ENCODE results near the gene CHRDL2. TPM values are rescaled to one million over a fixed set of nuclear protein-coding genes. Genes with fewer than 3 reads are reported as not detected.

The CHRDL2 gene
- total RNA-seq, 1 experiment from 2014 or later, result not detected

DNA sequence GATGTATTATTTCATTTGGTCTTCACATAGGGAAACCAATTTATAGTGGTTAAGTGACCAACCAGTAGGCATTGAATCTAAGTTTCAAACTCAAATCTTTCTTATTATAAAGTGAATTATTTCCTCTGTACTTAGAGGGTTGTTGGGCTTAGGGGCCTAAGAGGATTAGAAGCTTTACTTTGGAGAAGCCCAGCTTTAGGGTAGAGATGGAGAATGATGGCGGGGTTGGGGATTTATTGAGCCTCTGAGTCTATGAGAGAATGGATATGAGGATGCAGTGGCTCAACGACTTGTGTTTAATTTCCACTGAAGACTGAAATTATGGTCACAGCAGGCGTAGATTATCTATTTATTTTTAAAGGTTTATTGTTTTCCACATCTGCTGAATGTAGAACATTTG is 55.5 kb downstream of the CHRDL2 start:
- no TSS peak for BruUV-seq (replicated peaks)
- CTCF ChIA-PET, result interaction anchor here (1.3 kb wide), 1 partner anchor 64 kb away, joined by 3 read pairs; no protein-coding TSS in a partner anchor
- POLR2A ChIA-PET, result no interaction called here

DNA sequence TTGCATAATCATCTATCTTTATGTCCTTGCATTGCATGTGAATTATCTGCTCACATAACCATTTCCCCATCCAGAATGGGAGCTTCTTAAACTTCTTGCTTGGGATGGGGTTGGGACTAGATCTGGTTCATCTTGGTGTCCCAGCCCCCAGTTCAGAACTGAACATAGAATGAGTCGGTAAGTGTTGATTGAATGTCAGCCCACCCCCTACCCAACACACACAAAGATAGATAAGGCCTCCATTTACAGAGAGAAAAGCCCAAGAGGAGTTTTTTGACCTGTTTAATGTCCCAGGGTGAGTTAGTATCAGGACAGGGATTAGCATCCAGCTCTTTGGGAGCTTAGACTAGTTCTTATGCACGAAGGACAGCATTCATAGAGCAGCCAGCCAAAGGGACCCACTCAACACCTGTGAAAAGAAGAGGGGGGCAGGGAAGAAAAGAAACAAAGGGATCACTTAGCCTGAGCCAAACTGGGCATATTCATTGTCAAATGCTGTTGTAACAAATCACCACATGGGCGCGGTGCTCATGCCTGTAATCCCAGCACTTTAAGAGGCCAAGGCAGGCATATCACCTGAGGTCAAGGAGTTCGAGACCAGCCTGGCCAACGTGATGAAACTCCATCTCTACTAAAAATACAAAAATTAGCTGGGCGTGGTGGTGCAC is 57.4 kb downstream of the CHRDL2 start:
- no TSS peak for BruUV-seq (replicated peaks)
- CTCF ChIA-PET, result no interaction called here
- TF ChIP-seq EZH2phosphoT487 (IDR thresholded peaks at IDR 0.05; ENCODE audit: borderline replicate concordance) (no peak), YY1 (IDR thresholded peaks at IDR 0.05; ENCODE audit: extremely low read depth, insufficient replicate concordance, low read depth, low read length) (no peak), SRF (IDR thresholded peaks at IDR 0.05; ENCODE audit: low read depth) (no peak), SP1 (IDR thresholded peaks at IDR 0.05; ENCODE audit: low read depth) (no peak), SIN3A (IDR thresholded peaks at IDR 0.05; ENCODE audit: low read depth) (no peak), EGR1 (IDR thresholded peaks at IDR 0.05; ENCODE audit: low read depth) (no peak)
- TF ChIP-seq, protein P1, sequence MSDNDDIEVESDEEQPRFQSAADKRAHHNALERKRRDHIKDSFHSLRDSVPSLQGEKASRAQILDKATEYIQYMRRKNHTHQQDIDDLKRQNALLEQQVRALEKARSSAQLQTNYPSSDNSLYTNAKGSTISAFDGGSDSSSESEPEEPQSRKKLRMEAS (IDR thresholded peaks at IDR 0.05), result no peak
- TF ChIP-seq, protein P2, sequence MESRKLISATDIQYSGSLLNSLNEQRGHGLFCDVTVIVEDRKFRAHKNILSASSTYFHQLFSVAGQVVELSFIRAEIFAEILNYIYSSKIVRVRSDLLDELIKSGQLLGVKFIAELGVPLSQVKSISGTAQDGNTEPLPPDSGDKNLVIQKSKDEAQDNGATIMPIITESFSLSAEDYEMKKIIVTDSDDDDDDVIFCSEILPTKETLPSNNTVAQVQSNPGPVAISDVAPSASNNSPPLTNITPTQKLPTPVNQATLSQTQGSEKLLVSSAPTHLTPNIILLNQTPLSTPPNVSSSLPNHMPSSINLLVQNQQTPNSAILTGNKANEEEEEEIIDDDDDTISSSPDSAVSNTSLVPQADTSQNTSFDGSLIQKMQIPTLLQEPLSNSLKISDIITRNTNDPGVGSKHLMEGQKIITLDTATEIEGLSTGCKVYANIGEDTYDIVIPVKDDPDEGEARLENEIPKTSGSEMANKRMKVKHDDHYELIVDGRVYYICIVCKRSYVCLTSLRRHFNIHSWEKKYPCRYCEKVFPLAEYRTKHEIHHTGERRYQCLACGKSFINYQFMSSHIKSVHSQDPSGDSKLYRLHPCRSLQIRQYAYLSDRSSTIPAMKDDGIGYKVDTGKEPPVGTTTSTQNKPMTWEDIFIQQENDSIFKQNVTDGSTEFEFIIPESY (IDR thresholded peaks at IDR 0.05; ENCODE audit: extremely low read depth, insufficient replicate concordance, low read length), result no peak

More for the DNA sequence above, 55.5 kb downstream of the CHRDL2 start:
- H3K27ac ChIP-seq (ENCODE audit: low read depth, low read length), result no peak overlapping the region
- H3K27me3 ChIP-seq (ENCODE audit: insufficient read depth, low read length), result no peaks in the 10 kb centered on the region
- H3K4me2 ChIP-seq (ENCODE audit: low read length), result no peak overlapping the region
- no peaks in the 10 kb centered on the region for H4K20me1 ChIP-seq (ENCODE audit: insufficient read depth)
- no peak for DNase-seq (ENCODE audit: low read depth, low spot score)
- H3K4me1 ChIP-seq (ENCODE audit: control insufficient read depth in 1 of 2, insufficient read depth in 2 of 2, low read length in 2 of 2), result no peaks in the 10 kb centered on the region
- no peaks in the 10 kb centered on the region for H3K9me2 ChIP-seq (ENCODE audit: insufficient read depth)
- ATAC-seq, result no peak
- RAD21 ChIA-PET (ENCODE audit: low non-redundant PET in 1 of 2, low total read pairs in 2 of 2, uncharacterized antibody in 2 of 2, unreplicated experiment in 2 of 2), result no interaction called here
- H3K9ac ChIP-seq (ENCODE audit: low read length), result no peak overlapping the region
- no peaks in the 10 kb centered on the region for H3K36me3 ChIP-seq (ENCODE audit: control insufficient read depth in 1 of 2, insufficient read depth in 2 of 2, low read length in 2 of 2)
- no peaks in the 10 kb centered on the region for H3K9me3 ChIP-seq (ENCODE audit: control insufficient read depth in 1 of 2, insufficient read depth in 1 of 2, low read depth in 1 of 2, low read length in 2 of 2)
- no peaks in the 10 kb centered on the region for H3K79me2 ChIP-seq (ENCODE audit: insufficient read depth, low read length)
- TF ChIP-seq FOSL1 (IDR thresholded peaks at IDR 0.05; ENCODE audit: low read depth) (no peak), ELF1 (IDR thresholded peaks at IDR 0.05; ENCODE audit: borderline replicate concordance, low read depth) (no peak), TCF7L2 (IDR thresholded peaks at IDR 0.05; ENCODE audit: borderline replicate concordance, extremely low read depth, insufficient read depth, insufficient read length) (no peak)
- TF ChIP-seq, protein P3, sequence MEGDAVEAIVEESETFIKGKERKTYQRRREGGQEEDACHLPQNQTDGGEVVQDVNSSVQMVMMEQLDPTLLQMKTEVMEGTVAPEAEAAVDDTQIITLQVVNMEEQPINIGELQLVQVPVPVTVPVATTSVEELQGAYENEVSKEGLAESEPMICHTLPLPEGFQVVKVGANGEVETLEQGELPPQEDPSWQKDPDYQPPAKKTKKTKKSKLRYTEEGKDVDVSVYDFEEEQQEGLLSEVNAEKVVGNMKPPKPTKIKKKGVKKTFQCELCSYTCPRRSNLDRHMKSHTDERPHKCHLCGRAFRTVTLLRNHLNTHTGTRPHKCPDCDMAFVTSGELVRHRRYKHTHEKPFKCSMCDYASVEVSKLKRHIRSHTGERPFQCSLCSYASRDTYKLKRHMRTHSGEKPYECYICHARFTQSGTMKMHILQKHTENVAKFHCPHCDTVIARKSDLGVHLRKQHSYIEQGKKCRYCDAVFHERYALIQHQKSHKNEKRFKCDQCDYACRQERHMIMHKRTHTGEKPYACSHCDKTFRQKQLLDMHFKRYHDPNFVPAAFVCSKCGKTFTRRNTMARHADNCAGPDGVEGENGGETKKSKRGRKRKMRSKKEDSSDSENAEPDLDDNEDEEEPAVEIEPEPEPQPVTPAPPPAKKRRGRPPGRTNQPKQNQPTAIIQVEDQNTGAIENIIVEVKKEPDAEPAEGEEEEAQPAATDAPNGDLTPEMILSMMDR (IDR thresholded peaks at IDR 0.05 in 2 of 3, conservative IDR thresholded peaks at IDR 0.05 in 1 of 3; ENCODE audit: borderline replicate concordance in 1 of 3, insufficient read depth in 1 of 3, low read depth in 2 of 3, low read length in 2 of 3), result no peak
- intact Hi-C loops (cut with micrococcal nuclease), result no loop called here
- H3K4me3 ChIP-seq (replicated peaks in 1 of 2; ENCODE audit: low read depth in 1 of 2, low read length in 2 of 2), result no peak overlapping the region
- no peak overlapping the region for H2AFZ ChIP-seq (ENCODE audit: low read depth, low read length, poor library complexity, severe bottlenecking)

More for the DNA sequence above, 57.4 kb downstream of the CHRDL2 start:
- ChIA-PET RAD21 (ENCODE audit: low non-redundant PET in 1 of 2, low total read pairs in 2 of 2, uncharacterized antibody in 2 of 2, unreplicated experiment in 2 of 2) (no interaction called here), POLR2A (no interaction called here)
- Histone ChIP-seq H3K9ac (ENCODE audit: low read length) (no peak overlapping the region), H3K79me2 (ENCODE audit: insufficient read depth, low read length) (no peaks in the 10 kb centered on the region), H3K27ac (ENCODE audit: low read depth, low read length) (no peak overlapping the region), H3K9me3 (ENCODE audit: control insufficient read depth in 1 of 2, insufficient read depth in 1 of 2, low read depth in 1 of 2, low read length in 2 of 2) (no peaks in the 10 kb centered on the region), H3K4me3 (replicated peaks in 1 of 2; ENCODE audit: low read depth in 1 of 2, low read length in 2 of 2) (no peak overlapping the region), H3K36me3 (ENCODE audit: control insufficient read depth in 1 of 2, insufficient read depth in 2 of 2, low read length in 2 of 2) (no peaks in the 10 kb centered on the region), H3K9me2 (ENCODE audit: insufficient read depth) (no peaks in the 10 kb centered on the region), H4K20me1 (ENCODE audit: insufficient read depth) (no peaks in the 10 kb centered on the region), H3K4me1 (ENCODE audit: control insufficient read depth in 1 of 2, insufficient read depth in 2 of 2, low read length in 2 of 2) (no peaks in the 10 kb centered on the region), H3K27me3 (ENCODE audit: insufficient read depth, low read length) (no peaks in the 10 kb centered on the region), H3K4me2 (ENCODE audit: low read length) (no peak overlapping the region), H2AFZ (ENCODE audit: low read depth, low read length, poor library complexity, severe bottlenecking) (no peak overlapping the region)
- intact Hi-C loops (cut with micrococcal nuclease), result no loop called here
- DNase-seq (ENCODE audit: low read depth, low spot score) (no peak), ATAC-seq (no peak)

Data from HCT116 (cell line).